Fibroblast of mammary gland (primary cell): ENCODE results near the gene SLC1A4.

ENCODE experiments used
- DNase-seq: peaks from one replicate; pipeline ENCODE4 v3.0.0-alpha.2; 2010; ENCODE audit warnings: low read depth
- H3K4me3 ChIP-seq: 2 replicates; pipeline ENCODE4 v1.5.1; 2011; ENCODE audit warnings: low read depth, mild to moderate bottlenecking, low read length, moderate library complexity; ENCODE audit not compliant: control insufficient read depth
- CTCF ChIP-seq: conservative IDR thresholded peaks from 2 replicates; pipeline ENCODE4 v1.5.1; 2011; ENCODE audit warnings: low read depth, low read length, inconsistent platforms; ENCODE audit not compliant: control insufficient read depth, insufficient read depth

SLC1A4 gene

GRCh38 chr2:65057391-65058052, 68.3 kb downstream of the SLC1A4 start:
- peak; percentile 77 for DNase-seq
- no peak for TF ChIP-seq CTCF
- H3K4me3 ChIP-seq, result peak overlapping the region; percentile 76

- TF ChIP-seq CTCF, result no peak
- no peak for DNase-seq
- no peak overlapping the region for H3K4me3 ChIP-seq
Observed at GRCh38 chr2:65059071-65059470, 69.9 kb downstream of the SLC1A4 start.

GRCh38 chr2:65061146-65061909, 72.1 kb downstream of the SLC1A4 start:
- no peak for DNase-seq
- no peak for TF ChIP-seq CTCF
- no peak overlapping the region for H3K4me3 ChIP-seq

GRCh38 chr2:65061910-65062339, 72.7 kb downstream of the SLC1A4 start:
- no peak overlapping the region for H3K4me3 ChIP-seq
- no peak for TF ChIP-seq CTCF
- no peak for DNase-seq

- no peak overlapping the region for H3K4me3 ChIP-seq
- no peak for TF ChIP-seq CTCF
- DNase-seq, result peak; percentile 75
Observed at GRCh38 chr2:65062843-65063825, 73.9 kb downstream of the SLC1A4 start.

GRCh38 chr2:65064728-65065552, 75.7 kb downstream of the SLC1A4 start:
- TF ChIP-seq CTCF, result peak; percentile 67
- DNase-seq, result peak; percentile 99
- no peak overlapping the region for H3K4me3 ChIP-seq
